Smooth muscle cell (in vitro differentiated cells): ENCODE measurements around the gene AQP2. TPM values are rescaled to one million over a fixed set of nuclear protein-coding genes. Genes with fewer than 3 reads are reported as not detected.

Source experiments
- DNase-seq: peaks from one replicate; lab custom pipeline; 2025; ENCODE audit not compliant: unreplicated experiment; lab: John Stamatoyannopoulos, UW
- H2AFZ ChIP-seq: fragments of 200-600 bp; sonication (generic); 2 replicates; pipeline ENCODE4 v1.6.0; 2016; ENCODE audit warnings: antibody characterized with exemption, low read depth, mild to moderate bottlenecking
- H3F3A ChIP-seq: fragments of 200-600 bp; sonication (generic); 2 replicates; pipeline ENCODE4 v1.6.0; 2017; ENCODE audit warnings: antibody characterized with exemption, low read depth
- H3K27ac ChIP-seq: fragments of 200-600 bp; sonication (generic); 2 replicates; pipeline ENCODE4 v1.5.1; 2016; ENCODE audit warnings: low read depth, mild to moderate bottlenecking
- H3K27me3 ChIP-seq: fragments of 200-600 bp; sonication (generic); 2 replicates; pipeline ENCODE4 v1.6.1; 2016; ENCODE audit warnings: low read depth, mild to moderate bottlenecking
- H3K36me3 ChIP-seq: fragments of 200-600 bp; sonication (generic); 2 replicates; pipeline ENCODE4 v1.5.1; 2016; ENCODE audit warnings: low read depth
- H3K4me1 ChIP-seq: fragments of 200-600 bp; sonication (generic); 2 replicates; pipeline ENCODE4 v1.5.1; 2016; ENCODE audit warnings: low read depth
- H3K4me2 ChIP-seq: fragments of 200-600 bp; sonication (generic); 2 replicates; pipeline ENCODE4 v1.6.0; 2016; ENCODE audit warnings: mild to moderate bottlenecking
- H3K4me3 ChIP-seq: fragments of 200-600 bp; sonication (generic); 2 replicates; pipeline ENCODE4 v1.5.1; 2016; ENCODE audit warnings: mild to moderate bottlenecking
- H3K79me2 ChIP-seq: fragments of 200-600 bp; sonication (generic); 2 replicates; pipeline ENCODE4 v1.6.0; 2016; ENCODE audit warnings: low read depth, mild to moderate bottlenecking
- H3K9ac ChIP-seq: fragments of 200-600 bp; sonication (generic); 2 replicates; pipeline ENCODE4 v1.6.0; 2016; ENCODE audit warnings: low read depth
- H3K9me3 ChIP-seq: fragments of 200-600 bp; sonication (generic); replicated peaks from 2 replicates; pipeline ENCODE4 v1.5.1; 2016; ENCODE audit warnings: low read depth
- H4K20me1 ChIP-seq: fragments of 200-600 bp; sonication (generic); 2 replicates; pipeline ENCODE4 v1.6.0; 2016; ENCODE audit warnings: low read depth
- WGBS: methylation state at CpG from one replicate; pipeline ENCODE4 v1.1.7; 2016; ENCODE audit warnings: low lambda C conversion rate; 5-methylcytosine and 5-hydroxymethylcytosine counted together
- polyA plus RNA-seq: library from polyadenylated mRNA; unstranded; fragments of >200 nt; fragmentation: Nextera tagmentation; extraction: Ambion mirVana; gene quantifications from 2 replicates; pipeline ENCODE4 v1.2.1, GENCODE V29; 2016
- total RNA-seq: library from RNA; depleted of rRNA; stranded (reverse); fragments of >200 nt; gene quantifications from 2 replicates; pipeline ENCODE4 v1.2.3, GENCODE V29; 2014
- TF ChIP-seq, protein P1 (sequence below): fragments of 200-600 bp; sonication (generic); IDR thresholded peaks from 2 replicates; pipeline ENCODE4 v1.5.1; 2017; ENCODE audit warnings: borderline replicate concordance, mild to moderate bottlenecking, antibody characterized with exemption; ENCODE audit not compliant: insufficient read depth, poor library complexity, severe bottlenecking

Gene AQP2
- total and polyA plus RNA-seq, 2 experiments from 2014 or later = 0.13 to 0.14 TPM

DNA sequence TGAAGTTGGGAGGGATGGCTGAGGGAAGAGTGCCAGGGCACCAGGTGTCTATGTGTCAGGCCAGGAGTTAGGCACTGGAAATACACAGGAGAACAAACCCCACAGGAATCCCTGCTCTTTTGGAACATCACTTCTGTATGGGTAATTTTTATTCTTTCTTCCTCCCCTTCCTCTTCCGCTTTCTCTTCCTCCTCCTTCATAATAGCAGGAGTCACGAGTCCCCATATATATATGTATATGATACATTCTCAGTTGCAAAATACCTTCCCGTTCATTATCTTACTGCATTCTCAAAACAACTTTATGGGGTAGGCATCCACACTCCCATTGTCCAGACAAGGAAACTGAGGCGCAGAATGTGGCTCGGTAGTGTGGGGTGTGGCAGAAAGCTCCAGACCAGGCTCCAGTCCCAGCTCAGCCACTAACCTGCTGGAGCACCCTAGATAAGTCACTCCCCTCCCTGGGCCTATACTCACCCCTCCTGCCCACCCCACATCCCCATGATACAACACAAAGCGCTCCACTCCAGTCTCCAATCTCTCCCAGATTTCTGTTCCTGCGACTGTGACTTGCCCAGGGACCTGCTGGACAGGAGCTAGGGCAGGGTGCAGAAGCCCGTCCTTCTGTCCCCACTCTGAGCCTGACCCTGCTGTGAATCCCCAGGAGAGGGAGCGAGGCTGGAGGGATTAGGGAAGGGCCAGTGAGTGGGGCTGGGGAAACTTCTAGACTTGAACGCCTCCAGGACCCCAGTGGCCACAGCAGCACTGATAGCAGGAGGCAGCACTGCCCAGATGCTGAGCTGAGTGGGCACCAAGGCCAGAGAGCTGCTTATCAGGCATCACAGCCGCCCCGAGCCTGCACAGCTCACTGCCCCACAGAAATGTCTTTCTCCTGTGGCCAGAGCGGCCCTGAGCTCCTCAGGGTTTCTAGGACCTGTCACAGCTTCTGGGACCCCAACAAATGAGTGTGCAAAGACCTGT, 1.4 kb upstream of the AQP2 start:
- Histone ChIP-seq H3K27ac (no peak overlapping the region), H3K4me3 (no peak overlapping the region), H3K9me3 (no peaks in the 10 kb centered on the region), H3K4me2 (no peak overlapping the region), H3K27me3 (peaks cover 8% of the 10 kb centered on the region), H3K79me2 (no peaks in the 10 kb centered on the region), H3K9ac (no peak overlapping the region), H2AFZ (no peak overlapping the region), H4K20me1 (no peaks in the 10 kb centered on the region), H3K36me3 (no peaks in the 10 kb centered on the region), H3F3A (no peaks in the 10 kb centered on the region), H3K4me1 (peaks cover 4% of the 10 kb centered on the region)
- 81% methylated on average over 13 of the region's 13 CpGs for WGBS
- DNase-seq = no peak
- TF ChIP-seq, protein P1, sequence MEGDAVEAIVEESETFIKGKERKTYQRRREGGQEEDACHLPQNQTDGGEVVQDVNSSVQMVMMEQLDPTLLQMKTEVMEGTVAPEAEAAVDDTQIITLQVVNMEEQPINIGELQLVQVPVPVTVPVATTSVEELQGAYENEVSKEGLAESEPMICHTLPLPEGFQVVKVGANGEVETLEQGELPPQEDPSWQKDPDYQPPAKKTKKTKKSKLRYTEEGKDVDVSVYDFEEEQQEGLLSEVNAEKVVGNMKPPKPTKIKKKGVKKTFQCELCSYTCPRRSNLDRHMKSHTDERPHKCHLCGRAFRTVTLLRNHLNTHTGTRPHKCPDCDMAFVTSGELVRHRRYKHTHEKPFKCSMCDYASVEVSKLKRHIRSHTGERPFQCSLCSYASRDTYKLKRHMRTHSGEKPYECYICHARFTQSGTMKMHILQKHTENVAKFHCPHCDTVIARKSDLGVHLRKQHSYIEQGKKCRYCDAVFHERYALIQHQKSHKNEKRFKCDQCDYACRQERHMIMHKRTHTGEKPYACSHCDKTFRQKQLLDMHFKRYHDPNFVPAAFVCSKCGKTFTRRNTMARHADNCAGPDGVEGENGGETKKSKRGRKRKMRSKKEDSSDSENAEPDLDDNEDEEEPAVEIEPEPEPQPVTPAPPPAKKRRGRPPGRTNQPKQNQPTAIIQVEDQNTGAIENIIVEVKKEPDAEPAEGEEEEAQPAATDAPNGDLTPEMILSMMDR = no peak

DNA sequence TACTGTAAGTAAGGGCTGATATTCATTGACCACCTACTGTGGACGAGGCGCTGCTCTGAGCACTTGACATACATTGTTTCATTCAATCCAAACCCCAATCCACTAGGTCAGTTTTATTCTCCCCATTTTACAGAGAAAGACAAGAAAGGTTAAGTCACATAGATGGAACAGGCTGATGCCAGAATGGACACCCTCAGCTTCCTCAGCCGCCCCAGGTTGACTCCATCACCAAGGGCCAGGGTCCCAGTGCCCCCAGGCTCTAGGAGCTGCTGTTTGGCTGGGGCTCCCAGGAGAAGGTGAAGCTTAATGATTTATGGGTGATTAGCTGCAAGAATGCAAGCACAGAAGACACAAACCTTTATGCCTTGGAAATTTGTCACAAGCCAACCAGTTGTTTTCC, 671 bp upstream of the AQP2 start:
- WGBS = 96% methylated on average over 3 of the region's 3 CpGs

DNA sequence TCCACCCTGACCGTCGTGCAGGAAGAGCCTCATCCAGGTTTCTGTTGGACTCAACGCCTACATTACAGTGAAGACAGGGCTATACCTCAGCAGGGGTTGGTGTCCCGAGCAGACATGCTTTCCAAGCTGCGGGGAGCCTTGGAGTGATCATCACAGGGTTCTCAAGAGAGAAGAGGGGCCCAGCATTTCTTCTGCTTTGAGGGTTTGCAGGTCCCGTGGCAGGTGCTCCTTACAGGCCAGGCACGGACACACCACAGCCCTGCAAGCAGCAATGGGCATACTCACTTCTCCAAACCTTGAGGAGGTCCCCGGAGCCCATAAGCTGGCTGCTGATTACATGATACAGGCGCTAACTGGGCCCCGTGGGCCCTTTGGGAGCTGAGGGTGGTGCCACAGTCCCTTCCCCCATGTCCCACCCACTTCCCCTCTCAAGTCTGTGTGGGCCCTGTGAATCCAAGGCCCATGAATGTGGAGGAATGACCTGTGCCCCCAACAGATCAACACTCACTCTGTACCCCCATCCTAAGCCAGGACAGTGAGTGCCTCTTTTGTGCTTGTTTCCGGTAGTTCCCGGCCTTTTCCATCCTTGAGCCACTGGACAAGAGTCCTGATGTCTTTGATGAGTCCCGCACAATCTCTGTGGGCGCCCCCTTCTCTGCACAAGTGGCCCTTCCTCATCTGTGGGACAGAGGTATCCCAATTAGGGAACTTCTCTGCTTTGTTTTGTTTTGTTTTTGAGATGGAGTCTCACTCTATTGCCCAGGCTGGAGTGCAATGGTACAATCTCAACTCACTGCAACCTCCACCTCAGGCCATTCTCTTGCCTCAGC, 1.1 kb downstream of the AQP2 start:
- H3K4me3 ChIP-seq = no peak overlapping the region
- WGBS = 86% methylated on average over 14 of the region's 14 CpGs
- no peaks in the 10 kb centered on the region for H3K9me3 ChIP-seq
- H3K36me3 ChIP-seq = no peaks in the 10 kb centered on the region
- H4K20me1 ChIP-seq = no peaks in the 10 kb centered on the region
- no peak for DNase-seq
- peaks cover 33% of the 10 kb centered on the region for H3K27me3 ChIP-seq
- H3K4me2 ChIP-seq = no peak overlapping the region
- no peaks in the 10 kb centered on the region for H3K79me2 ChIP-seq
- no peaks in the 10 kb centered on the region for H3K4me1 ChIP-seq
- TF ChIP-seq, protein P1 = no peak
- no peak overlapping the region for H3K27ac ChIP-seq
- H3K9ac ChIP-seq = no peak overlapping the region
- no peaks in the 10 kb centered on the region for H3F3A ChIP-seq
- no peak overlapping the region for H2AFZ ChIP-seq

More for the DNA sequence above, 671 bp upstream of the AQP2 start:
- Histone ChIP-seq H3K79me2 (no peaks in the 10 kb centered on the region), H3K9ac (no peak overlapping the region), H3K9me3 (no peaks in the 10 kb centered on the region), H3K4me1 (peaks cover 4% of the 10 kb centered on the region), H3K27ac (no peak overlapping the region), H3K27me3 (peaks cover 15% of the 10 kb centered on the region), H3F3A (no peaks in the 10 kb centered on the region), H3K4me3 (no peak overlapping the region), H3K4me2 (no peak overlapping the region), H3K36me3 (no peaks in the 10 kb centered on the region), H2AFZ (no peak overlapping the region), H4K20me1 (no peaks in the 10 kb centered on the region)
- TF ChIP-seq, protein P1 = no peak
- DNase-seq = no peak
